ENCODE results near the gene FLNA. TPM values are rescaled to one million over a fixed set of nuclear protein-coding genes. Genes with fewer than 3 reads are reported as not detected.

Gene FLNA
- total and polyA plus RNA-seq, 9 of the 15 experiments (the other 6 are each of a cell fraction or from before 2014, with no cell fraction given): 6.2 to 735 (median 135) TPM

DNA sequence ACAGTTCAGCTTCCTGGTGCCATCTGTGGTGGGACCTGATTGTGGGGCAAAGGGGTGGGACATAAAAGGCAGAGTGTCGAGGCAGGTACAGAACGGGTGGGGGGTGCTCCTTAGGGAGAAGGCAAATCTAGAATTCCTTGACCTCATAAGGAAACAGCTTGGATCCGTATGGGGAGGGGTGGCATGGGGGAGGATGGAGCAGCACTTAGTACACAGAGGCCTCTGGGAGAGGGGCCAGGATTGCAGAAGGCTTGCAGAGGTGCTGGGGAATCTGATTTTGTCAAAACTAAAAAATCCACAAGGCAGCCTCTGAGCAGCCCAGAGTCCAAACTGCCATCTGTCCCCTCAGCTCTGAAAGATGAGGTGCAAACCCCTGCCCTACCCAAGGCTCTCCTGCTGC lies 2.3 kb upstream of the FLNA start:
- TF ChIP-seq L3MBTL2 (IDR thresholded peaks at IDR 0.05) (no peak), POLR2H (tag; IDR thresholded peaks at IDR 0.05; ENCODE audit: low read depth) (no peak), ZNF146 (CRISPR knock-in tag; IDR thresholded peaks at IDR 0.05; ENCODE audit: unreplicated experiment) (no peak), FOXJ2 (tag; IDR thresholded peaks at IDR 0.05) (no peak)
- TF ChIP-seq, protein P1, sequence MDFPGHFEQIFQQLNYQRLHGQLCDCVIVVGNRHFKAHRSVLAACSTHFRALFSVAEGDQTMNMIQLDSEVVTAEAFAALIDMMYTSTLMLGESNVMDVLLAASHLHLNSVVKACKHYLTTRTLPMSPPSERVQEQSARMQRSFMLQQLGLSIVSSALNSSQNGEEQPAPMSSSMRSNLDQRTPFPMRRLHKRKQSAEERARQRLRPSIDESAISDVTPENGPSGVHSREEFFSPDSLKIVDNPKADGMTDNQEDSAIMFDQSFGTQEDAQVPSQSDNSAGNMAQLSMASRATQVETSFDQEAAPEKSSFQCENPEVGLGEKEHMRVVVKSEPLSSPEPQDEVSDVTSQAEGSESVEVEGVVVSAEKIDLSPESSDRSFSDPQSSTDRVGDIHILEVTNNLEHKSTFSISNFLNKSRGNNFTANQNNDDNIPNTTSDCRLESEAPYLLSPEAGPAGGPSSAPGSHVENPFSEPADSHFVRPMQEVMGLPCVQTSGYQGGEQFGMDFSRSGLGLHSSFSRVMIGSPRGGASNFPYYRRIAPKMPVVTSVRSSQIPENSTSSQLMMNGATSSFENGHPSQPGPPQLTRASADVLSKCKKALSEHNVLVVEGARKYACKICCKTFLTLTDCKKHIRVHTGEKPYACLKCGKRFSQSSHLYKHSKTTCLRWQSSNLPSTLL (IDR thresholded peaks at IDR 0.05): no peak
- TF ChIP-seq, protein P2, sequence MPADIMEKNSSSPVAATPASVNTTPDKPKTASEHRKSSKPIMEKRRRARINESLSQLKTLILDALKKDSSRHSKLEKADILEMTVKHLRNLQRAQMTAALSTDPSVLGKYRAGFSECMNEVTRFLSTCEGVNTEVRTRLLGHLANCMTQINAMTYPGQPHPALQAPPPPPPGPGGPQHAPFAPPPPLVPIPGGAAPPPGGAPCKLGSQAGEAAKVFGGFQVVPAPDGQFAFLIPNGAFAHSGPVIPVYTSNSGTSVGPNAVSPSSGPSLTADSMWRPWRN (IDR thresholded peaks at IDR 0.05; ENCODE audit: low read depth): no peak
- no peak for FAIRE-seq
- Histone ChIP-seq H3K4me3 (no peak overlapping the region), H3K9ac (ENCODE audit: insufficient read depth in 1 of 2, low read depth in 2 of 2, low read length in 2 of 2) (no peak overlapping the region; a peak in 1 of 4 replicates), H2AFZ (ENCODE audit: low read depth, low read length) (no peak overlapping the region), H3K9me1 (ENCODE audit: control insufficient read depth, insufficient read depth, low read length) (no peaks in the 10 kb centered on the region), H4K20me1 (replicated peaks; ENCODE audit: control insufficient read depth, insufficient read depth, low read length) (no peaks in the 10 kb centered on the region), H3K4me1 (replicated peaks in 1 of 2; ENCODE audit: control insufficient read depth in 2 of 2, insufficient read depth in 2 of 2, low read length in 2 of 2) (peaks cover 23 to 66% of the 10 kb centered on the region in 2 experiments), H3K36me3 (ENCODE audit: control insufficient read depth, insufficient read depth, low read length) (peaks cover 18% of the 10 kb centered on the region; the same call in 2 of the 3 replicates), H3K4me2 (ENCODE audit: insufficient read depth, low read length) (no peak overlapping the region), H3K27me3 (ENCODE audit: control insufficient read depth in 2 of 2, insufficient read depth in 2 of 2, low read length in 2 of 2) (no peaks in the 10 kb centered on the region), H3K9me3 (replicated peaks; ENCODE audit: control insufficient read depth, insufficient read depth, low read depth, low read length) (no peaks in the 10 kb centered on the region), H3K27ac (ENCODE audit: extremely low read depth, low read depth, low read length) (no peak overlapping the region), H3K79me2 (ENCODE audit: control insufficient read depth, insufficient read depth, low read length) (peaks cover 26% of the 10 kb centered on the region)
- ChIA-PET CTCF (ENCODE audit: low intra/inter-chr PET ratio) (no interaction called here), POLR2A (interaction anchor here (1.5 kb wide), 1 partner anchor 14 kb away, joined by 3 read pairs; no protein-coding TSS in a partner anchor)
- ATAC-seq: no peak
- in situ Hi-C loops (cut with MboI) (loop anchor here (10.0 kb wide), 1 partner anchor 158 kb away; no protein-coding TSS in a partner anchor), intact Hi-C loops (cut with micrococcal nuclease) (loop anchor here (10.0 kb wide), 1 partner anchor 118 kb away; the partner anchor contains the start of gene SLC10A3)
- no TSS peak for BruUV-seq (replicated peaks)
- WGBS (ENCODE audit: insufficient coverage, low coverage, missing lambda C conversion rate): 80% methylated on average over 1 of the region's 3 CpGs
- DNase-seq (ENCODE audit: extremely low read depth in 1 of 4, low spot score in 3 of 4): no peak
